ENCODE data around the gene PFDN5.

Gene PFDN5

DNA sequence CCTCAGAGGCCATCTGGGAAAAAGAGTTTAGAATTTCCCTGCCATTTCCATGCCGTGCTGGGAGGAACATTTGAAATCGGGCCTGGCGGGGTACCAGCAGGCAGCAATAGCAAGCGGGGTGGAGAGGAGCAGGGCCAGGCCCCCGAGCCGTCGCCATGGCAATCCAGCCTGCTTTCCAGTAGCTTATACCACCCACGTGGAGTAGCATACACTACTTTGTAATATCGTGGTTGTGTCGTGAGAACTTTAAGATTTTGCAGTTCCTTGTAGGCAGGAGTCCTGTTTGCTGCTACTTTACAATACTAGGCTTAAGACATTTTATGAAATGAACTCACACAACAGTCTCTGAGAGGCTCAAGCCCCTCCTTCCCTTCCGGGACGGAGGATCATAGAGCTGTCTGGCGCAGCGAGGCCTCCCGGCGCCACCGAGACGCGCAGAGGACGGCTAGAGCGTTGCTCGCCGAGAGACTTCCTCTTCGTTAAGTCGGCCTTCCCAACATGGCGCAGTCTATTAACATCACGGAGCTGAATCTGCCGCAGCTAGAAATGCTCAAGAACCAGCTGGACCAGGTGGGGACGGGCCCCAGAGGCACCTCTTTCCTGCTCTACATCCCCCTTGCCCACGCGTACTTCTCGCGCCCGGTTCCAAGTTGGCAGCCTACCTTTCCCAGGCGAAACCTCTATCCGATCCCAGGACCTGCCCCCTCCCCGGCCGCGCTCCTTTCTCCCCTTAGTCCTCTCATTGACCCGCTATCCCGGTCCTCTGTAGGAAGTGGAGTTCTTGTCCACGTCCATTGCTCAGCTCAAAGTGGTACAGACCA is at the start of gene PFDN5:
Gene PFDN5 (plus strand): TSS at position 473 of the 821 bp plus-strand sequence. CDS start 26 bp downstream, at position 499.
- DNase-seq (ENCODE audit: insufficient read length, low spot score) (peak; percentile 85), FAIRE-seq (peak; percentile 99)

DNA sequence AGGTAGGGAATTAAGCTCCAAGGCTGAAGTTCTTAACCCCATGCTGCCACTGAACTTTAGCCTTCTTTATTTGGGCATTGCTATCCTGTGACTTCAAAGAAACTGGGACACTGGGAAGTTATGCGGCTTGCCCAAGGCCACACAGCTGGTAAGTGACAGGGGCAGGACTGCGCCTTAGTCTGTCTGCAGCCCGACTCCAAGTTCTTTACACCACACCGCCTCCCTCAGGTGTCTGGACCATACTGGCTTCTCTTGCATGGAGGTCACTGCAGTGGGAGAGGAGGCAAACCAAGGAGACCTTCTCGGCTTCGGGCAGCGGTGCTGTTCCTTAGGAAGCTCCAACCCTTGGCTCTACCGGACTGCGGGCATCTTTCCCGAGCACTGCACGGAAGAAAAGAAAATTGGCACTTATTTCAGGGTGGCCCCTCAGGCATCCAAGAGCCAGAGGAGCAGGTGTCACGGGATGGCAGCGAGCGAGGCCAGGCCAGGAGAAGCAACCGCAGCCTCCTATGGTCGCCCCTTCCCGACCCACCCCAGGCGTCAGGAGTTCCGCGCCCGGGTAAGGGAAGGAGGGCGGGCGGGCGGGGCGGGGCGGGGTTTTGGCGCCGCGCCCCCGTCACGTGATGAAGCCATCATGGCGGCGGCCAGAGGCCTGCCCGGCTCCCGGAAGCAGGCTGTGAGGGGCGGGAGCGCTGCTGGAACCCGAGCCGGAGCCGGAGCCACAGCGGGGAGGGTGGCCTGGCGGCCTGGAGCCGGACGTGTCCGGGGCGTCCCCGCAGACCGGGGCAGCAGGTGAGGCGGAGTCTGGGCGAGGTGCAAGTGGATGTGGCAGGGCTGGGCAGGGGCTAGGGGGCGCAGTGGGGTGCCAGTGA is 43.6 kb upstream of the PFDN5 start:
- FAIRE-seq = no peak
- peak; percentile 90 for DNase-seq (ENCODE audit: insufficient read length, low spot score)

DNA sequence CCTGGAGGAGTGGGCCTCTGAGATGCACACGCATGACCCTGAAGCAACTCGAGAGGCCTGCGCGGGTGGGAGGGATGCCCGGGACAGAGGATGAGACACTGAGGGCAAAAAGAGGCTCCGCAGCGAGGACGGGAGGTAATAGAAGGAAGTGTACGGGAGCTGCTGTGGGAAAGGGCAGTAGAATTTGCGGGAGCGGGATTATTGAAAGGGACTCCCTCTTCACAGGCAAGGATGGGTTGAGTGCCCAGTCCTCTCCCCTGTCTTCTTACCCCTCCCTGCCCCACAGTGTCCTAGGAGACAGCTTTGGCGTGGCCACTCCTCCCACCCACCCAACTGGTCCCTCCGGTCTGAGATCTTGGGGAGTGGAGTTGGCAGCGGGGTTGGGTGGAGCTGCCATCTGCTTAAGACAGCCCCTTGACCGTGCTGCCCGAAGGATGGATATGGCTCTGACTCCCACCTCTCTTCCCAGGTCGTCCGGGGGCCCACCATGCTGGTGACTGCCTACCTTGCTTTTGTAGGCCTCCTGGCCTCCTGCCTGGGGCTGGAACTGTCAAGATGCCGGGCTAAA is 42.9 kb upstream of the PFDN5 start:
- FAIRE-seq (no peak), DNase-seq (ENCODE audit: insufficient read length, low spot score) (no peak)

DNA sequence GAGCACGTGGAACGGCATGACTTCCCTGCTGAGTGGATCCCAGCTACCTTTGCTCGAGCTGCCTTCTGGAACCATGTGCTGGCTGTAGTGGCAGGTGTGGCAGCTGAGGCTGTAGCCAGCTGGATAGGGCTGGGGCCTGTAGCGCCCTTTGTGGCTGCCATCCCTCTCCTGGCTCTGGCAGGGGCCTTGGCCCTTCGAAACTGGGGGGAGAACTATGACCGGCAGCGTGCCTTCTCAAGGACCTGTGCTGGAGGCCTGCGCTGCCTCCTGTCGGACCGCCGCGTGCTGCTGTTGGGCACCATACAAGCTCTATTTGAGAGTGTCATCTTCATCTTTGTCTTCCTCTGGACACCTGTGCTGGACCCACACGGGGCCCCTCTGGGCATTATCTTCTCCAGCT is 42.0 kb upstream of the PFDN5 start:
- FAIRE-seq (no peak), DNase-seq (ENCODE audit: insufficient read length, low spot score) (no peak)

DNA sequence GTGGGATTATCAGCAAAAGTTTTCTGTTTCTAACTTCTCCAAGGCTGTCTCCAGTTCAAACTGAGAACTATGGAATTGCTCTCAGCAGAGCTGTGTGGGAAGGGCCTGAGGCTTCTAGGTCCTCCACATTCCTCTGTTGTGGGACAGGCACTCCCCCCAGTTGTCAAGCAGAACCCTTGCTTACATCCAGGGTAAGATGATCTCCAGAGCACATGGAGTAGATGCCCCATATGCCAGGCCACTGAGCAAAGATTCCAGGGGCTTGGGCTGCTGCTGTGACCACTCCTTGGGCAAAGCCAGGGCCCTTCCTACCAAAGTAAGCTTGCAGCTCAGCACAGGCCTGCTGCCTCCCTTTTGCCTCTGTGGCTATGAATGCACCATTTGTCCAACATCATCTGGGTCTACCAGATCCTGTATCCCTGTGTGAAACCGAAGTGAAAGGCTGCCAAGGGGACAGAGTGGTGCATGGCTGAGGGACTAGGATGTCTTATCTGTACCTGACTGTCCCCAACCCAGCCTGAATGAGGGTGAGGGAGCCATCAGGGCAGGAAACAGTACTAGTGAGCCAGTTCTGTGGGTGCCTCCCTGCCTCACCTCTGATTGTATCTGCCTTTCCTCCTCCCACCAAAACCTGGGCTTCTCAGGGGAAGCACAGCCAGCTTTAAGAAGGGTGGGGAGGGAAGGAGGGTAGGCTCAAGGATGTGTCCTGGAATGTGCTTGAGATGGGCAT is 40.4 kb upstream of the PFDN5 start:
- FAIRE-seq (no peak), DNase-seq (ENCODE audit: insufficient read length, low spot score) (no peak)

DNA sequence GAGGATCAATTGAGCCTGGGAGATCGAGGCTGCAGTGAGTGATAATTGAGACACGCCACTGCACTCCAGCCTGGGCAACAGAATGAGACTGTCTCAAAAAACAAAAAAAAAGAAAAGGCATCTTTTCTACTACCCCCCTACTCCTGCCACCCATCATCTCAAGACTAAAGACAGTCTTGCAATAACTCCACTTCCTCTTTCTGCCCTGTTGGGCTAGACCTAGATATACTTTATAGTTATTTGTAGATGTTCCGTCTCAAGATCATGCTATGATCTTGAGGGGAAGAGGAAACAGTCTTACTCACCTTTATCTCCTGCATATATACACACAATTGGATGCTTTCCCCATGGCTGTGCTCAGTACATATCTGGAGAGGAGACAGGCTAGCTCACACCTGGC is 39.3 kb upstream of the PFDN5 start:
- DNase-seq (ENCODE audit: insufficient read length, low spot score) = no peak
- no peak for FAIRE-seq

DNA sequence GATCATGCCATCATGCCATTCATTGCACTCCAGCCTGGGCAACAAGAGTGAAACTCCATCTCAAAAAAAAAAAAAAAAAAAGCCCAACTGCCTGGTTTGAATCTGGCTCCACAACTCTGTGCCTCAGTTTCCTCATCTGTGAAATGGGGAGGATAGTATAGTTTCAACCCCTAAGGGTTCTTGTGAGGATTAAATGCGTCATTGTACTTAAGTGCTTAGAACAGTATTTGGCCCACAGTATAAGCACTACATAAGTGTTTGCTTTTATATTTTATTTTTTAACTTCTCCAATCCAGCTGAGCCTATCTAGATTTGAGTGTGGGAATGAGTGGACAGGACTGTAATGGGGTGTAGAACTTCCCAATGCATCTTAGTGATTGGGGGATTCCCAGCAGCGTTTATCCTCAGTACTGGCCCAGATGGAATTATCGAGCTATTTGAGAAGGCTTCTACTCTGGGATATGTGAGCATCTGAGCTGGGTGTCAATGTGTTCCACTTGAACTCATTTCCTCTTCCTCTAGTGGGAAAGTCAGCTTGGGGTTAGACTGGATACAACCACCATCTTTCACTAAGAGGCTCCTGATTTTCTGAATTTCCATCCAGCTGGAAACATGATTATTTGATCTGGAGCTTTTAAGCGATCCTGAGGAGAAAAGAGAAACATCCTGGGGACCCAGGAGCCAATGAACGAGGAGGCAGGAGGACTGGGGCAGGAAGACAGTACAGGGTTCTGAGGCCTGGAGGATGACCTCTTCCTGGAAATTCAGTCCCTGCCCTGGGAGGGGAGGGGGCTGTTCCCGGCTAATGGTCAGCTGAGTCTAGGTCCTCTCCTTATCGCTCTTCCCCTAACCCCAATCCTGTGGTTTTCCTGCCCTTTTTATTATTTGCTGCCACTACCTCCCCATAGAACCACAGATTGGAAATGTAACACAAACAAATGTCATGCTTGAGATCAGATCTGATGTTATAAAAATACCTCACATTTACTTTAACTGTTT is 36.5 kb upstream of the PFDN5 start:
- DNase-seq (ENCODE audit: insufficient read length, low spot score) (no peak), FAIRE-seq (no peak)

DNA sequence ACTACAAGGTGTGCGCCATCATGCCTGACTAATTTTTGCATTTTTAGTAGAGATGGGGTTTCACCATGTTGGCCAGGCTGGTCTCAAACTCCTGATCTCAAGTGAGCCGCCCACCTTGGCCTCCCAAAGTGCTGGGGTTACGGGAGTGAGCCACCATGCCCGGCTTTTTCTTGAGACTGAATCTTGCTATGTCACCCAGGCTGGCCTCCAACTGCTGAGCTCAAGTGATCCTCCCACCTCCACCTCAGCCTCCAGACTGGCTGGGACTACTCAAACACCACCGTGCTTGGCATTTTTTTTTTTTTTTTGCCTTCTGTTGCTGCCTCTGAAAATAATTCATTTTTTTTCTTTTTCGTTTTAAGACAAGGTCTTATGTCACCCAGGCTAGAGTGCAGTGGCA is 35.5 kb upstream of the PFDN5 start:
- DNase-seq (ENCODE audit: insufficient read length, low spot score) (no peak), FAIRE-seq (no peak)

DNA sequence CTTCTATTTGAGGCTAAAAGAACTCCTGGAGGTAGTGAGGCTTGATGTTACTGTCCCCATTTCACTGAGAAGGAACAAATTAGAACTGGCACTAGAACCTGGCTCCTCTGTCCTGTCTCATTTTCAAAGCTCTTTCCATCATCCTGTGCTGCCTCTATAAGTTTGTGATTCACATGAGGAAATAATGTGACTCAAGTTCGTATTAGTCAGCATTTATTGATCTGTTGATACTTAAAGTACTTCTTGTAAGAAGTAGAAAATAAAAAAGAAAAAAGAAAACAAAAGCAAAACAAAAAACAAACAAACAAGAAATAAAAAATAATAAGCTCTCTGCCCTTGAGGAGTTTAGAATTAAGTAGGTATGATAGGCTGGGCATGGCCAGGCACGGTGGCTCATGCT is 29.6 kb upstream of the PFDN5 start:
- DNase-seq (ENCODE audit: insufficient read length, low spot score) = no peak
- no peak for FAIRE-seq

DNA sequence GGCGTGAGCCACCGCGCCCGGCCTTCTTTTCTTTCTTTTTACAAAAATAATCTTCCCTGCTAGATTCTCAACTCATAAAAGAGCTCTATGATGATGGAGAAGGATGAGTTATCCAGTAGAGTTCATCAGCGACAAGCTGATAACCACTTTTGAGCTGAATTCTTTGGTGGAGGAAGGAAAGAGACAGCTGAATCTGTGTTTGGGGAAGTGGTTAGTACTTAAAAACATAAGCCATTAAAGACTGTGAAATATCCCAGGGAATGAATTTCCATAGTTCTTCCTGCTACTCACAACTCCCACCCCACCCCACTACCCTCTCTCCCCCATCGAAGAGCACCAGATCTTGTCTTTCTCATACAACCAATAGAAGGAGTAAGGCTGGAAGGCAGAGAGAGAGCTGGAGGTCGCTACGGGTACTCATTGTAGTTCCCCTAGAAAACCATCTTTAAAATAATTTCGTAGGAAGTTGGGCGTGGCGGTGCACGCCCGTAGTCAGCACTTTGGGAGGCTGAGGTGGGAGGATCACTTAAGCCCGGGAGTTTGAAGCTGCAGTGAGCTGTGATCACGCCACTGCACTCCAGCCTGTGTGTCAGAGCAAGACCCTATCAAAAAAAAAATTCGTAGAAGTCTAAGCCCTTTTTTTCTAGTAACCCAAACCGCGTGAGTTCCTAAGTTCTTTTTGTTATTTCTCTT is 27.9 kb upstream of the PFDN5 start:
- DNase-seq (ENCODE audit: insufficient read length, low spot score) (no peak), FAIRE-seq (peak; percentile 42)

DNA sequence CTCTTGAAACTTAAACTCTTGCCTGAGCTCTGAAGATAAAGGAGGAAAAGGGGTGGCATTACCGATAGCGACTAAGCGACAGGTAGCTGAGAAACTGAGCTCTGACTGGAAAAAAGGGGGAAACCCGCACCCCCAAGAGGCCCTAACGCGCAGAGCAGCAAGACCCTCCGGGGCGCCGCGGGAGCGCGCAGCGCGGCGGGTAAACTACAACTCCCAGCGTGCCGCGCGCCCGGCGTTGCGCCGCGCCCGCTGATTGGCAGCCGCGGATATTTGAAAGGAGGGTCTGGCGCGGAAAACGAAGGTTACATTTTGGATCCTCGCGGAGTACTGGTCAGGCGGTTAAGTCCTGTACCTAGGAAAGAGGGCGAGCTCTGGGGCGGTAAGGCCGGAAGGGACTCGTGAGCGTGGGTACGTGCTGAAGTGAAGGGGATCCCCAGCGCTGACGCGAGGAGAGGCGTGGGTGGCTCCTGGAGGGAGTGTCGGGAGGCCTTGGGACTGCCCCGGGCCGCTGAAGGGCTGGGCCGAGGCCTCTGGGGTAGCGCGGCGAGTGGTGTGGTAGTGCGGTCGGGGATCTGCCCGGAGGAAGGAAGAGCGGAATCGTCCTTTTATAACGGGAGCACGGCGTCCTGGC is 27.2 kb upstream of the PFDN5 start, which contains the start of gene ESPL1:
Gene ESPL1 (plus strand): TSS at position 301 of the 631 bp plus-strand sequence. CDS start 468 bp downstream, outside the sequence.
- peak; percentile 80 for FAIRE-seq
- peak; percentile 88 for DNase-seq (ENCODE audit: insufficient read length, low spot score)

DNA sequence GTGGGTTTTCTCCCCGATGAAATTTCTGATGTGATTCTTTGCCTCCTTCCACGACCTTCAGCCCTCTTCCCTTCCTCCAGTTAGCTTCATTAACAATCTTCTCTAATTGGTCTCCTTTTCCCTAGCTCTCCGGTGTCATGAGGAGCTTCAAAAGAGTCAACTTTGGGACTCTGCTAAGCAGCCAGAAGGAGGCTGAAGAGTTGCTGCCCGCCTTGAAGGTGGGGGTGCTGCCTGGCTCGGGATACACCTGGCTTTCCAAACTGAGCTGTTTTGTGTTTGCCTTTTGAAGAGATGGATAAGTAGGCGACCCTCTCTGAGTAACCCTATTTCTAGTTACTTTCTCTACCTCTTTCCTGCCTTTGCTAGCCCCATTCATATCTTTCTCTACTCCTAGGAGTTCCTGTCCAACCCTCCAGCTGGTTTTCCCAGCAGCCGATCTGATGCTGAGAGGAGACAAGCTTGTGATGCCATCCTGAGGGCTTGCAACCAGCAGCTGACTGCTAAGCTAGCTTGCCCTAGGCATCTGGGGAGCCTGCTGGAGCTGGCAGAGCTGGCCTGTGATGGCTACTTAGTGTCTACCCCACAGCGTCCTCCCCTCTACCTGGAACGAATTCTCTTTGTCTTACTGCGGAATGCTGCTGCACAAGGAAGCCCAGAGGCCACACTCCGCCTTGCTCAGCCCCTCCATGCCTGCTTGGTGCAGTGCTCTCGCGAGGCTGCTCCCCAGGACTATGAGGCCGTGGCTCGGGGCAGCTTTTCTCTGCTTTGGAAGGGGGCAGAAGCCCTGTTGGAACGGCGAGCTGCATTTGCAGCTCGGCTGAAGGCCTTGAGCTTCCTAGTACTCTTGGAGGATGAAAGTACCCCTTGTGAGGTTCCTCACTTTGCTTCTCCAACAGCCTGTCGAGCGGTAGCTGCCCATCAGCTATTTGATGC is 26.4 kb upstream of the PFDN5 start:
- FAIRE-seq (no peak), DNase-seq (ENCODE audit: insufficient read length, low spot score) (no peak)

DNA sequence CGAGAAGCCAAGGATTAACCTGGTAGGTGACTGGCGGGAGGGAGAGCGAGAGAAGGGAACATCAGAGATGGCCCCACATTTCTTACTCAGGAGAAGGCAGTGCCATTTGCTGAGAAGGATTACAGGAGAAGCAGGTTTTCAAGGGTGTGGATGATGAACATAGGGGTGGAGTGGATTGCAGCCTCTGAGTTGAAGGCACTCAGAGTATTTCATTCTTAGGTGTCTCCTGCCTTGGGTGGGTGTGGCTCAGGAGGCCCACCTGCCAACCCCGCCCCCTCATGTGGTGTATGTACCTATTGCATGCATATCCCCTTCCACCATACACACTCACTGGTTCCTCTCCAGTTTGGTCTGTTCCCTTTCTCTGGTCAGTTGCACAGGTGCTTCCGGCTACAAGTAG is 20.9 kb upstream of the PFDN5 start:
- DNase-seq (ENCODE audit: insufficient read length, low spot score) (no peak), FAIRE-seq (no peak)

DNA sequence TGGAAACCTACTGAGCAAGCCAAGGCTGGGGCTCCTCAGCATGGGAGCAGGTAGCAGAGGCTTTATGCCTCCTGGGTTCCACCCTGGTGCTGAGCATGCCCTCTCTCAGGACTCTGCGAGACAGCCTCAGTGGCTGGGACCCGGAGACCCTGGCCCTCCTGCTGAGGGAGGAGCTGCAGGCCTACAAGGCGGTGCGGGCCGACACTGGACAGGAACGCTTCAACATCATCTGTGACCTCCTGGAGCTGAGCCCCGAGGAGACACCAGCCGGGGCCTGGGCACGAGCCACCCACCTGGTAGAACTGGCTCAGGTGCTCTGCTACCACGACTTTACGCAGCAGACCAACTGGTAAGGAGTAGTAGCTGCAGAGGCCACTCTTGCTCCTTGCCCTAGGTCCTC is 18.8 kb upstream of the PFDN5 start:
- FAIRE-seq = no peak

DNA sequence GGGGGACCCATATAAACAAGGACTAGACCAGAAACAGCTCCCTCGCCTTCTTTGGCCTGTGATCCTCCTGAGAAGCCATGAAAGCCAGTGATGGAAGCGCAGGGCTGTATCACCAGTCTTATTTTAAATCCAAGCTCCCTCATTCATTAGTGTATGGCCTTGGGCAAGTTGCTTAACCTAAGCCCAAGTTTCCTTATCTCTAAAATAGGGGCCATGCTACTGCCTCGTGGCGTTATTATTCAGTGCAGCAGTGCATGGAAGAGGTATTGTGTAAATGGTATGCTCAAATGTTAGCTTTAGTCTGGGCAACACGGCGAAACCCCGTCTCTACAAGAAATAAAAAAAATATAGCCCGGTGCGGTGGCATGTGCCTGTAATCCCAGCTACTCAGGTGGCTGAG is 17.4 kb upstream of the PFDN5 start:
- FAIRE-seq = no peak
- no peak for DNase-seq (ENCODE audit: insufficient read length, low spot score)

More for the DNA sequence above, 18.8 kb upstream of the PFDN5 start:
- DNase-seq (ENCODE audit: insufficient read length, low spot score) = no peak

DNA sequence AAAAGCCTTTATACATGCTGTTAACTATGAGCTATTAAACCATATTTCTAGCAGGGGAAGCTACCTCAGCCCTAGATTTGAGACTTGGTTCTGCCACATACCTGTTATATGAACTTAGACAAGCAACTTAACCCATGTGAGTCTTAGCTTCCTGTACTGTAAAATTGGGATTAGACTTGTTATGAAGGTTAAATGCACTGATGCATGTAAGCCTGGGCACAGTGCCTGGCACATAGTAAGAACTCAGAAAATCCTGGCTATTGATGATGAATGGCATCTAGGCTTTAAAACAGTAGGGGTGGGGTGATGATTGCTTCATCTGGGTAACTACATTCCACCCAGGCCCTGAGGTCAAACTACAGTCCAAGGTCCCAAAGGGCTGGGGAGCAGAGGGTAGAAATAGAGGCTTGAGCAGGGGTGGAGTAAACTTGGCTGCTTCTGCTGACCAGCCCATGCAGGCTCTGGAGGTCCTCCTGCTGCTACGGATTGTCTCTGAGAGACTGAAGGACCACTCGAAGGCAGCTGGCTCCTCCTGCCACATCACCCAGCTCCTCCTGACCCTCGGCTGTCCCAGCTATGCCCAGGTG is 16.0 kb upstream of the PFDN5 start:
- DNase-seq (ENCODE audit: insufficient read length, low spot score) (no peak), FAIRE-seq (no peak)

Data from GM19239 (cell line).